Left renal cortex interstitium (tissue), 4 donors: ENCODE results near the gene ZDHHC7. TPM values are rescaled to one million over a fixed set of nuclear protein-coding genes. Genes with fewer than 3 reads are reported as not detected.
"Not testable (repeated sequence)": the region's sequence is repeated elsewhere in the genome, so short reads cannot be mapped to it uniquely, and the experiment has no call there.

Source experiments
- DNase-seq, 4 donors: peaks; one replicate each; pipeline ENCODE4 v3.0.0-alpha.2; 2013; ENCODE audit warnings: low read depth in 4 of 4, low spot score in 2 of 4, missing footprints in 1 of 4
- polyA plus RNA-seq, 4 donors: library from polyadenylated mRNA; unstranded; fragments of 120-200 nt; gene quantifications; one replicate each; pipeline ENCODE4 v1.2.1, GENCODE V29; 2013; ENCODE audit not compliant: insufficient read length in 4 of 4

ZDHHC7 gene
- polyA plus RNA-seq: 10 to 100 TPM; 43.3 to 59.3 (median 55.3) TPM

DNA sequence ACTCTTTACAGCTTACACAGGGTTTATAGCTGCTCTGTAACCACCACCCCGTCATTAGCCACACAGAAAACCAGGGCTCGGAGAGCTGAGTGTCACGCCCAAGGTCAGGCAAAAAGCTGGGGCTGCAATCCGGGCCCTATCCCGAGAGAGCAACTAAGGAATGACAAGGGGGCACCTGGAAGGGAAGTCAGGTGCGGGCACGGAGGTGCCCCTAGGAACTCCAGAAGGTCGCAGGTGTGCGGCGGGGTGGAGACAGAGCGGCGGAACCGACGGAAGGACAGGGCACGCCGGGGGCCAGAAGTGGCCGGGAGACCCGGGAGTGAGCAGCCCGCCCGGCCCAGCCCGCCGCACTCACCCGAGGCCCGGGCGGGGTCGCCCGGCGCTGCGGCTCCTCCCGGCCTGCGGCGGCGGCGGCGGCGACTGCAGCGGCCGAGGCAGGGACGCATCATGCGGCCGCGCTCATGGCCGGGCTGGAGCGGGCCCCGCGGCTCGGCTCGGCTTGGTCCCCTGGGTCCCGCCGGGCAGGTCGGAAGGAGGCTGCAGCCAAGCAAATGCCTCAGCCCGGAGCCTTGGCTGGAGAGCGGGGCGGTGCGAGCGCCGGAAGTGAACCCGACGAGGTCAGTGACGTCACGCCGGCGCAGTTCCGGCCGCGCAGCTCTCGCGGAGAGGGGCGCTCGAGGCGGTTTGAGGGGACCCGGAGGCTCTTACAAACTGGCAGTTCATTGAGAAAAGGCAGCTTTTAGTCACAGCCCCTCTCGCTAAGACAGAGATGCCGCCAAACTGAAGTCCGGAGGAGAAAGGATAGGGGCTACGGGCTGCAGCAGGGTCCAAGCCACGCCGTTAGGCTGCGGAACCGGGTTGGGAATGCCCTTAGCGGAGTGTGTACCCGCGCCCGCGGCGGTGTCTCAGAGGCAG, at the start of gene ZDHHC7:
ZDHHC7 (minus strand) TSS at position 605 of the 915 bp plus-strand sequence. CDS start 20,917 bp downstream, outside the sequence.
- peak; percentile 78 to 88 (median 82) for DNase-seq

- DNase-seq: no peak
Observed at GRCh38 chr16:85058909-85059308, 47.6 kb upstream of the ZDHHC7 start.

- no peak for DNase-seq
Observed at GRCh38 chr16:85057948-85058347, 46.6 kb upstream of the ZDHHC7 start.

GRCh38 chr16:85057212-85057889, 46.0 kb upstream of the ZDHHC7 start:
- DNase-seq: no peak

- no peak for DNase-seq
Observed at GRCh38 chr16:85056211-85056748, 44.9 kb upstream of the ZDHHC7 start.

GRCh38 chr16:85055493-85056210, 44.3 kb upstream of the ZDHHC7 start:
- DNase-seq: no peak

GRCh38 chr16:85054948-85055492, 43.7 kb upstream of the ZDHHC7 start:
- no peak for DNase-seq

DNA sequence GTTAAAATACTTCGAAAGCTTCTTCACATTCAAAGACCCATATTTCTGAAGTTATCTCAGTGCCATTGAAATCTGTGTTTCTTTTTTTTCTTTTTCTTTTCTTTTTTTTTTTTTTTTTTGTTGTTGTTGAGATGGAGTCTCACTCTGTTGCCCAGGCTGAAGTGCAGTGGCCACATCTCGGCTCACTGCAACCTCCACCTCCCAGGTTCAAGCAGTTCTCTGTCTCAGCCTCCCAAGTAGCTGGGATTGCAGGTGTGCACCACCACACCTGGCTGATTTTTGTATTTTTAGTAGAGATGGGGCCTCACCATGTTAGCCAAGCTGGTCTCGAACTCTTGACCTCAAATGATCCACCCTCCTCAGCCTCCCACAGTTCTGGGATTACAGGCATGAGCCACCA, 43.0 kb upstream of the ZDHHC7 start:
- DNase-seq: not testable (repeated sequence)

DNA sequence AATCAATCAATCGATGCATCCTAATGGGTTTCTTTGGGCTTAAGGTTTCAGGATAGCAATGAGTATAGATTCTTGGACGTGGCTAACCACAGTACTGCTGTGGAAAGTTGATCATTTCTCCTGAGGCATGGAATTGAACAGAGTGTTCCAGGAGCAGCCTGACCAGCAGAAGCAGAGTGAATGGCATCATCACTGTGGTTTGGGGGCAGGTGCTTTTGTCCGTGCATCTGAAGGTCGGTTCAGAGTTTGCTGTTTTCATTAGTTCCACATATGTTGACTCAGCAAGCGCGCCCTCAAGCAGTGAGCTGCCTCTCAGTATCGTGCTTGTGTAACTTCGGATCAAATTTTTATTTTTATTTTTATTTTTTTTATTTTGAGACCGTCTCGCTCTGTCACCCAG, 41.2 kb upstream of the ZDHHC7 start:
- no peak for DNase-seq

DNA sequence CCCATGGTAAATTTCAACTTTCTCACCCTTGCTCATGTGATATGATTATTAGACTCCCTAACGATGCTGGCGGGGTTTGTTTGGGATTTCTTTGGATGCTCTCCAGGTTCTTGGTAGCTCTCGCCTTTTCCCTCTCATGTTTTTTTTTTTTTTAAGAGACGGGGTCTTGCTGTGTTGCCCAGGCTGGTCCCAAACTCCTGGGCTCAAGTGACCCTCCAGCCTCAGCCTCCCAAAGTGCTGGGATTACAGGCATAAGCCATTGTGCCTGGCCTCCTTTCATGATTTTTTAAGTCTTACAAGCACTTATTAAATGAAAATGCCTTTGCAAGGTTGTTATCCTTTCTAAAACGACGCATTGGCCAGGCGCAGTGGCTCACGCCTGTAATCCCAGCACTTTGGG, 40.3 kb upstream of the ZDHHC7 start:
- DNase-seq: no peak

DNA sequence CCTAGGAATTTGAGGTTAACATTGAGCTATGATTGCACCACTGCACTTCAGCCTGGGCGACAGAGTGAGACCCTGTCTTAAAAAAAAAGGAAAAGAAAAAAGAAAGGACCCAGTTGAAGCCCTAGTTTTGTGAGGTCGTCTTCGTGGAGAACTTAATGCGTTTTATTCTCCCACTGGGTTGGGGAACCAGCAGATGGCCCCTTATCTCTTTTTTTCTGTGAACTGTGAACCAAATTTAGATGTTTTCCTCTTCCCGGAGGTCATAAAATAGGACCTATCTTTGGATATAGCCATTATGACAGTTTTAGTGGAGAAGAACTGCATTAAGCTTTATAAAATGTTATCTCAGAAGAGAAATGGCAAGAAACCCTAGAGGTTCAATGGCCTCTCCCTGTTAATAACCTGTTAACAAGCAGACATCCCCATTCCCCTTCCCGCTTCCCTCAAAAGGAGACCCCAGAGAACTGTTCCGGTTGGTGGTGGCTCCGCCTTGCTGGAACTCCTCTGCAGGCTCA, 39.8 kb upstream of the ZDHHC7 start:
- DNase-seq: no peak

DNA sequence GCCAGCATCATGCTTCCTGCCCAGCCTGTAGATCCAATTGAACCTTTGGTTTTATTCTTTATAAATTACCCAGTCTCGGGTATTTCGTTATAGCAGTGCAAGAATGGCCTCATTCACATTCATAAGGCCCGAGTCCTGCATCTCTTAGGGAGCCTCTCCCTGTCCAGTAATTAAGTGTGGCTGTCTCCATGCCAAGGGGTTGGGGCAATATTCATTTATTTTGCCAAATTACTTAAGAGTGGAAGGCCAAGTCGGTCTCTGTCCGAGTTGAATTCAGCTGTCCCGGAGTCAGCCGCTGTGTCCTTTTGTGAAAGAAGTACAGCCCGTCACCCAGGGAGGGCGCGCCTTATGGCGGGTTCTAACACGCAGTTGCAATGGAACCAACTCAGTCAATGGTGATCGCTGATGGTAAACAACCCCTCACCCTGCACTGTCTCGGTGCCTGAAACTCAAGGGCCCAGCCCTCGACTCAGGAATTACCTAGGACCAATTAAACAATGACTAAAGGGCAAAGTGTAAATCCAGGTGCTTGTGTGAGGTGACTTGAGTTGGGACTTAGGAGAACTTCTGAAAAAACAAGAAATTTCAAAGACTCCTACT, 38.5 kb upstream of the ZDHHC7 start:
- no peak for DNase-seq

DNA sequence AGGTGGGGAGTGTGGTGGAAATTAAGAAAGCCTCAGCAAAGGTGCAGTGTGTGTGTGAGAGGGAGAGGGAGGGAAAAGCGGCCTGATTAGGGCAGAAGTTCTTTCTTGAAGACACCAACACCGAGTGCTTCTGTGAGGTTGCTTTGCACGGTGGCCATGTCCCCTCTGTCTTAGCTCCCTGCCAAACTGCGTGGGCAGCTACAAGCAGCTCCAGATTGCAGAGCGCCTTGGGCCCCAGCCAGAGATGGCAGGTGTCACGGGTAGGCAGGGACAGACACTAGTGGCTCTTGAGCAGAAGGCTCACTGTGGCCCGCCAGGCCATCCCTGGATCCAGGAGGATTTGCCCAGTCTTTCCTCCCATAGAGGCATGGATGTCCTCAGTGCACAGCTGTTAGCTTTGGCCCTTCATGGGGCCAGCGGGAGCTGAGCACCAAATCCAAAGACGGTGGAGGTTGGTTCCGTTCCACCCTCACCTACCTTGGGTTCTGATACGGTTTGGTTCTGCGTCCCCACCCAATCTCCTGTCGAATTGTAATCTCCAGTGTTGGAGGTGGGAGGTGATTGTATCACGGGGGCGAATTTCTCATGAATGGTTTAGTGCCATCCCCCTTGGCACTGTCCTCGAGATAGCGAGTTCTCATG, 37.7 kb upstream of the ZDHHC7 start:
- DNase-seq: no peak

GRCh38 chr16:85047867-85048455, 36.6 kb upstream of the ZDHHC7 start:
- no peak for DNase-seq

DNA sequence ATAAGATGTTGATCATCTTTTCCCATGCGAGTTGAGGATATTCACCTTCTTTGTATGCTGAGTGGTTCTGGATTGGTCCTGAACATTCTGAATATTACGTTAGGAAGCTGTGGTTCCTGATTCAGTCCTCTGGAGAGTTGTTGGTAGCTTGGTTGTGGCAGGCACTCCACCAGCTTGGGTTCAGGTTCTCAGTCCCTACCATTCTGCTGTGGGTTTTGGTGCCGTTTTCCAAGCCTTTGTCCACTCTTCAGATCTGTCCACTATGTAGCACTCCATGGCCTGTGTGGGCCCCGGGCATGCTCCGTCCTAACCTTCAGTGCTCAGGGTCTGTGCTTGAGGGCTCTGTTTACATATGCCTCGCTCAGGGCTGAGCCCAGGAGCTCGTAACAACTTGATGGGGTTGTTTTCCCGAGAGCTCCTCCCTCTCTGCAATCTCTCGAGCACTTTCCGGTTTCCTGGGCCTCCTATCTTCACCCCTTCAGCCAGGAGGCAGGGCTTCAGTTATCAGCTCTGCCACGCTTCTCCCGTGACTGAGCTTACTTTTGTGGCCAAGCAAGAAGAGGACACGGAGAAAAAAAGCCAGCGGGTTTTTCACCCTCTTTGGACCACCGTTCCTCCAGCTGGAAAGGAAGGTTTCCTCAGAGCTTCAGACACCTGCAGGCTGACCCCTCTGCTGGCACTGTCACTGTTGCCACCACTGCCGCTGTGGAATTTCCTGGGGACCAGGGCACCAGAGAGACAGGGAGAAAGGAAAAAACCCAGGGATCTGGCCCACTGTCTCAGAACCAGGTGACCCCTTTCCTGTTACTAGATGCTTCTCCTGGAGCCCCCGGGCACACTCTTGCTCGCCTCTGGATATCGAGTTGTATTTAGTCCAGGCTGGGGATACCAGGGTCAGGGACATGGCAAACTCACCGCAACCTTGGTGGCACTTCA, 35.9 kb upstream of the ZDHHC7 start:
- DNase-seq: no peak

DNA sequence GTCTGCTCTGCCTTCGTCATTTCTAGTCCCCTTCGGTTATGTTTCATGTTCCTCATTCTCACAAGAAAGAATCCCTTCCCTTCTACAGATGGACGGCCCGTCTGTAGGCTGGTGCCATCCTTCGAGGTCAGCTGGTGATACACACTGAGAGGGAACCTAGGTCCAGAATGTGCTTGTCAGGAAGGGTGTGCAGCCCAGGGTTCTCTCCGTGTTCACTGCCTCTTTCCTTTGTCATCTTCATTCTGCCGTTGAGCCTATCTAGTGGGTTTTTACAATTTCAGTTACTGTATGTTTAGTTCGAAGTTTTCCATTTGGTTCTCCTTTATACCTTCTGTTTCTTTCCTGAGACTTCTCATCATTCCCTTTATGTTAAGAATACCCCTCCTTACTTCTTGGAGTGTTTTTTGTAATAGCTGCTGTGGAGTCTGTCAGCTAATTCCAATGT, 35.2 kb upstream of the ZDHHC7 start:
- no peak for DNase-seq

- no peak for DNase-seq
Observed at GRCh38 chr16:85045641-85046471, 34.5 kb upstream of the ZDHHC7 start.
